Lower lobe of right lung (tissue), 2 donors: ENCODE measurements around the gene ACKR3. TPM values are rescaled to one million over a fixed set of nuclear protein-coding genes. Genes with fewer than 3 reads are reported as not detected.

Source experiments
- ATAC-seq, 2 donors: fragments of 200-7000 bp; cut with Tn5 transposase; one replicate each; pipeline ENCODE4 v1.9.1; 2020 to 2022; ENCODE audit warnings: mild to moderate bottlenecking in 2 of 2, moderate library complexity in 2 of 2
- DNase-seq: peaks from one replicate; pipeline ENCODE4 v3.0.0-alpha.2; 2020
- H3K27ac ChIP-seq: fragments of 200-600 bp; one replicate; pipeline ENCODE4 v1.8.0; 2022
- H3K27me3 ChIP-seq: fragments of 200-600 bp; one replicate; pipeline ENCODE4 v1.8.0; 2022; ENCODE audit warnings: low read depth
- H3K36me3 ChIP-seq: fragments of 200-600 bp; one replicate; pipeline ENCODE4 v1.8.0; 2022; ENCODE audit warnings: mild to moderate bottlenecking
- H3K4me1 ChIP-seq: fragments of 200-600 bp; one replicate; pipeline ENCODE4 v1.8.0; 2022
- H3K4me3 ChIP-seq: fragments of 200-600 bp; one replicate; pipeline ENCODE4 v1.8.0; 2022; ENCODE audit warnings: mild to moderate bottlenecking
- H3K9me3 ChIP-seq: fragments of 200-600 bp; one replicate; pipeline ENCODE4 v1.8.0; 2022
- CTCF ChIP-seq: fragments of 200-600 bp; IDR thresholded peaks from one replicate; pipeline ENCODE4 v1.8.0; 2022; ENCODE audit warnings: antibody characterized with exemption, mild to moderate bottlenecking
- intact Hi-C: fragments of 100-400 bp; cut with DNase I; formaldehyde crosslinking; loops from one replicate; pipeline ENCODE4 v1.11.0; 2022
- long read RNA-seq: library from polyadenylated mRNA; unstranded; transcript quantifications from one replicate; pipeline ENCODE4 v2.0.0, GENCODE V29; 2021
- total RNA-seq: library from RNA; stranded (reverse); fragmentation: NEBNext Ultra II Directional; extraction: Animal tissue kit (Norgen Biotek cat#: 25700); gene quantifications from one replicate; pipeline ENCODE4 v1.2.1, GENCODE V29; 2021
- donor health status: DM: no; HTN: yes; CAD: no; lungs with severe emphysema.

The ACKR3 gene
- total RNA-seq: 12.6 TPM
- long read RNA-seq, transcript ACKR3-201 (2 exons, 2,203 nt): major isoform, 7 of 17 reads
- long read RNA-seq, partial matches to known transcripts: 6 of 17 reads
- long read RNA-seq, other reads (novel, unspliced or antisense): 3 of 17 reads

GRCh38 chr2:236569573-236569973 lies at the start of gene ACKR3:
TSS of gene ACKR3 (plus strand) at chr2:236569825. CDS start at chr2:236580466, 10,641 bp downstream.
- peak; percentile 38 for TF ChIP-seq CTCF
- ATAC-seq (peak; percentile 84 to 89), DNase-seq (peak; percentile 72)
- H3K4me3 ChIP-seq: peak within 1 kb of the TSS; percentile 63
- H3K4me1 ChIP-seq: peaks cover 48% of the 10 kb centered on the region
- no peaks in the 10 kb centered on the region for H3K9me3 ChIP-seq
- peaks cover 8% of the 10 kb centered on the region for H3K27me3 ChIP-seq
- intact Hi-C loops: no loop called here
- peak within 1 kb of the TSS; percentile 80 for H3K27ac ChIP-seq
- no peaks in the 10 kb centered on the region for H3K36me3 ChIP-seq

GRCh38 chr2:236521556-236521955 lies 48.1 kb upstream of the ACKR3 start:
- H3K27ac ChIP-seq: no peak overlapping the region
- TF ChIP-seq CTCF: no peak
- H3K9me3 ChIP-seq: no peaks in the 10 kb centered on the region
- intact Hi-C loops: no loop called here
- DNase-seq (no peak), ATAC-seq (no peak)
- H3K4me1 ChIP-seq: peaks cover 8% of the 10 kb centered on the region
- H3K27me3 ChIP-seq: peaks cover 4% of the 10 kb centered on the region
- H3K4me3 ChIP-seq: no peak overlapping the region
- H3K36me3 ChIP-seq: no peaks in the 10 kb centered on the region

GRCh38 chr2:236523249-236523648 lies 46.4 kb upstream of the ACKR3 start:
- ATAC-seq (no peak), DNase-seq (no peak)
- Histone ChIP-seq H3K9me3 (no peaks in the 10 kb centered on the region), H3K4me1 (peaks cover 4% of the 10 kb centered on the region), H3K36me3 (no peaks in the 10 kb centered on the region), H3K27me3 (peaks cover 4% of the 10 kb centered on the region), H3K4me3 (no peak overlapping the region), H3K27ac (no peak overlapping the region)
- intact Hi-C loops: no loop called here
- no peak for TF ChIP-seq CTCF

- Histone ChIP-seq H3K27ac (no peak overlapping the region), H3K9me3 (no peaks in the 10 kb centered on the region), H3K36me3 (no peaks in the 10 kb centered on the region), H3K27me3 (peaks cover 4% of the 10 kb centered on the region), H3K4me3 (no peak overlapping the region), H3K4me1 (peaks cover 3% of the 10 kb centered on the region)
- intact Hi-C loops: no loop called here
- DNase-seq (no peak), ATAC-seq (no peak)
- TF ChIP-seq CTCF: no peak
Observed at GRCh38 chr2:236525411-236525997, 44.1 kb upstream of the ACKR3 start.

GRCh38 chr2:236526455-236527158 lies 43.0 kb upstream of the ACKR3 start:
- H3K4me1 ChIP-seq: peaks cover 3% of the 10 kb centered on the region
- intact Hi-C loops: no loop called here
- H3K27me3 ChIP-seq: no peaks in the 10 kb centered on the region
- no peaks in the 10 kb centered on the region for H3K9me3 ChIP-seq
- no peak for TF ChIP-seq CTCF
- H3K4me3 ChIP-seq: no peak overlapping the region
- ATAC-seq (peak; percentile 45 to 55), DNase-seq (no peak)
- no peaks in the 10 kb centered on the region for H3K36me3 ChIP-seq
- no peak overlapping the region for H3K27ac ChIP-seq
